Measurements from ENCODE around the gene SEC14L3.
A peak's percentile ranks its signal among the peaks of the same experiment; 100 is the strongest.

The SEC14L3 gene

GRCh38 chr22:30441088-30441487, 30.7 kb downstream of the SEC14L3 start:
- DNase-seq, result no peak

GRCh38 chr22:30439836-30440235, 32.0 kb downstream of the SEC14L3 start:
- no peak for DNase-seq

GRCh38 chr22:30439226-30439625, 32.6 kb downstream of the SEC14L3 start:
- no peak for DNase-seq

- no peak for DNase-seq
Observed at GRCh38 chr22:30438559-30438958, 33.3 kb downstream of the SEC14L3 start.

GRCh38 chr22:30436196-30436595, 35.6 kb downstream of the SEC14L3 start:
- DNase-seq, result no peak

- DNase-seq, result no peak
Observed at GRCh38 chr22:30435674-30436126, 36.1 kb downstream of the SEC14L3 start.

GRCh38 chr22:30434843-30435242, 37.0 kb downstream of the SEC14L3 start:
- DNase-seq, result no peak

- DNase-seq, result no peak
Observed at GRCh38 chr22:30433773-30434172, 38.0 kb downstream of the SEC14L3 start.

GRCh38 chr22:30433227-30433626, 38.6 kb downstream of the SEC14L3 start:
- DNase-seq, result no peak

- no peak for DNase-seq
Observed at GRCh38 chr22:30432520-30432919, 39.3 kb downstream of the SEC14L3 start.

- DNase-seq, result no peak
Observed at GRCh38 chr22:30432096-30432495, 39.7 kb downstream of the SEC14L3 start.

GRCh38 chr22:30430933-30431332, 40.9 kb downstream of the SEC14L3 start:
- no peak for DNase-seq

GRCh38 chr22:30429887-30430286, 41.9 kb downstream of the SEC14L3 start:
- DNase-seq, result no peak

- no peak for DNase-seq
Observed at GRCh38 chr22:30427871-30428270, 43.9 kb downstream of the SEC14L3 start.

GRCh38 chr22:30426388-30427353, 45.1 kb downstream of the SEC14L3 start:
- DNase-seq, result peak; percentile 44

- DNase-seq, result peak; percentile 50
Observed at GRCh38 chr22:30425616-30426387, 46.0 kb downstream of the SEC14L3 start, which contains the start of gene MTFP1. TSS of gene MTFP1 (plus strand) at chr22:30425768. CDS start at chr22:30425880, 112 bp downstream.

GRCh38 chr22:30425327-30425615, 46.5 kb downstream of the SEC14L3 start:
- DNase-seq, result no peak

- DNase-seq, result no peak
Observed at GRCh38 chr22:30424534-30425326, 47.1 kb downstream of the SEC14L3 start.

- DNase-seq, result peak; percentile 99
Observed at GRCh38 chr22:30423959-30424533, 47.8 kb downstream of the SEC14L3 start.

GRCh38 chr22:30423301-30423958, 48.4 kb downstream of the SEC14L3 start:
- peak; percentile 81 for DNase-seq

- peak; percentile 80 for DNase-seq
Observed at GRCh38 chr22:30422481-30423300, 49.1 kb downstream of the SEC14L3 start.

All from midbrain (tissue), 1 donor.